Uterus (tissue), 4 donors: ENCODE measurements around the gene HSF5. TPM values are rescaled to one million over a fixed set of nuclear protein-coding genes. Genes with fewer than 3 reads are reported as not detected.

Experiments
- DNase-seq, 2 donors: peaks; one replicate each; pipeline ENCODE4 v3.0.0-alpha.2; 2019 to 2020
- H3K27ac ChIP-seq, 2 donors: fragments of 200-600 bp; sonication (generic); 1 replicate in 1 of 2; 2 replicates in 1 of 2; pipeline ENCODE4 v1.5.1; 2016 to 2018
- H3K27me3 ChIP-seq, 2 donors: fragments of 200-600 bp; sonication (generic); one replicate each; pipeline ENCODE4 v1.5.1; 2018 to 2019; ENCODE audit warnings: control low read depth in 1 of 2
- H3K36me3 ChIP-seq, 2 donors: fragments of 200-600 bp; sonication (generic); one replicate each; pipeline ENCODE4 v1.5.1; 2019; ENCODE audit warnings: control low read depth in 1 of 2
- H3K4me1 ChIP-seq, 2 donors: fragments of 200-600 bp; sonication (generic); one replicate each; pipeline ENCODE4 v1.5.1; 2018 to 2019; ENCODE audit warnings: control low read depth in 1 of 2
- H3K4me3 ChIP-seq, 2 donors: fragments of 200-600 bp; sonication (generic); 1 replicate in 1 of 2; 2 replicates in 1 of 2; pipeline ENCODE4 v1.5.1; 2018 to 2019; ENCODE audit warnings: mild to moderate bottlenecking in 1 of 2
- H3K9me3 ChIP-seq, 2 donors: fragments of 200-600 bp; sonication (generic); one replicate each; pipeline ENCODE4 v1.5.1; 2019; ENCODE audit warnings: control low read depth in 1 of 2
- POLR2A ChIP-seq, 2 donors: fragments of 450-650 bp; IDR thresholded peaks; one replicate each; pipeline ENCODE4 v1.6.1; 2016; ENCODE audit warnings: antibody characterized with exemption in 2 of 2, mild to moderate bottlenecking in 1 of 2, moderate library complexity in 1 of 2
- intact Hi-C: fragments of 100-400 bp; cut with DNase I; formaldehyde crosslinking; loops from one replicate; pipeline ENCODE4 v1.15.1; 2023; ENCODE audit warnings: low total_unique reads
- total RNA-seq, 4 donors: library from RNA; depleted of rRNA in 3 of 4; stranded (reverse); fragments of >200 nt in 3 of 4; gene quantifications; one replicate each; pipeline versions ENCODE4 v1.1.0 to v1.2.4, GENCODE V29; 2014 to 2023
- TF ChIP-seq, protein P1 (sequence below), 4 experiments: fragments of 200-600 bp in 2 of 4; fragments of 450-650 bp in 2 of 4; sonication (generic) in 2 of 4; IDR thresholded peaks; one replicate each; pipeline ENCODE4 v1.5.1; 2016 to 2019; ENCODE audit warnings: antibody characterized with exemption in 4 of 4, mild to moderate bottlenecking in 2 of 4, moderate library complexity in 1 of 4
- donor health status: DM: yes; HTN: yes; CAD: no.

The HSF5 gene
- total RNA-seq, 4 donors from 2014 or later, result 0.90 TPM; not detected in 3

DNA sequence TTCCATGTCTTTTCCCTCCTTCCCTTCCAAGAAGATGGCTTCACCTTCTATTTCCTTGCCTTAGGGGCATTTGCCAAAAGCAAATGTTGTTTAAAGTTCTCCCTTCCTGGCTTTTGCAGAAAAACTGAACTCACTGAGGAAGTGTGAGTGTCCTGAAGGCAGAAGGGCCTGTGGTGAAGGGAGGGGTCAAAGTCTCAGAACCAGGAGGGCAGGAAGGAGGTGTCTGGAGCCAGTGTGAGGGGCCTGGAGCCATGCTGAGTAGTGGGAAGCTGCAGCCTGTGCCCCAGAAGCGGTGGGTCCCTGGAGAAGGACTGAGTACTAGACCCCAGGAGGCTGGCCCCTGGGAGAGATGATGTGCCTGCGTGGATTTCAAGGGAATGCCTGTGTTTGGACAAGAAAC, 112.4 kb downstream of the HSF5 start:
- Histone ChIP-seq H3K27ac (no peak overlapping the region), H3K9me3 (no peaks in the 10 kb centered on the region), H3K27me3 (no peaks in the 10 kb centered on the region), H3K4me3 (no peak overlapping the region), H3K36me3 (no peaks in the 10 kb centered on the region), H3K4me1 (no peaks in the 10 kb centered on the region)
- TF ChIP-seq POLR2A (IDR thresholded peaks at IDR 0.05), result no peak
- TF ChIP-seq, protein P1, sequence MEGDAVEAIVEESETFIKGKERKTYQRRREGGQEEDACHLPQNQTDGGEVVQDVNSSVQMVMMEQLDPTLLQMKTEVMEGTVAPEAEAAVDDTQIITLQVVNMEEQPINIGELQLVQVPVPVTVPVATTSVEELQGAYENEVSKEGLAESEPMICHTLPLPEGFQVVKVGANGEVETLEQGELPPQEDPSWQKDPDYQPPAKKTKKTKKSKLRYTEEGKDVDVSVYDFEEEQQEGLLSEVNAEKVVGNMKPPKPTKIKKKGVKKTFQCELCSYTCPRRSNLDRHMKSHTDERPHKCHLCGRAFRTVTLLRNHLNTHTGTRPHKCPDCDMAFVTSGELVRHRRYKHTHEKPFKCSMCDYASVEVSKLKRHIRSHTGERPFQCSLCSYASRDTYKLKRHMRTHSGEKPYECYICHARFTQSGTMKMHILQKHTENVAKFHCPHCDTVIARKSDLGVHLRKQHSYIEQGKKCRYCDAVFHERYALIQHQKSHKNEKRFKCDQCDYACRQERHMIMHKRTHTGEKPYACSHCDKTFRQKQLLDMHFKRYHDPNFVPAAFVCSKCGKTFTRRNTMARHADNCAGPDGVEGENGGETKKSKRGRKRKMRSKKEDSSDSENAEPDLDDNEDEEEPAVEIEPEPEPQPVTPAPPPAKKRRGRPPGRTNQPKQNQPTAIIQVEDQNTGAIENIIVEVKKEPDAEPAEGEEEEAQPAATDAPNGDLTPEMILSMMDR (IDR thresholded peaks at IDR 0.05), result no peak
- no peak for DNase-seq
- intact Hi-C loops, result no loop called here

DNA sequence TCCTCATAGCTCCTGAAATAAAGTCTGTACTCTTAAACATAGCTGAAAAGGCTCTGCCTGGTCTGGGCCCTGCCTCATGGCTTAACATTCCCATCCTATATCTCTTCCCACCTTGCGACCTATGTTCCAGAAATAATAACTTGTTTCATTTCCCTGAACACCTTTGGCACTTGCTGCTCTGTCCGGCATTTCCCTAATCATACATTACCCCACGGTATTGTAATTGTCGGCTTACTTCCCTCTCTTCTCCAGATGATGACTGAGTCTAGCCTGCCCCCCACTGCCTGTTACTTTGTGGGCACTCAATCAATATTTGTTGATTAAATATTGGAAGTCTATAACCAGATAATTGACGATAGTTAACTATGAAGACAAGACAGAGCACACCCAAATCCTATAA, 113.0 kb downstream of the HSF5 start:
- H3K27ac ChIP-seq, result no peak overlapping the region
- intact Hi-C loops, result no loop called here
- TF ChIP-seq, protein P1 (IDR thresholded peaks at IDR 0.05), result no peak
- no peak for TF ChIP-seq POLR2A (IDR thresholded peaks at IDR 0.05)
- H3K4me3 ChIP-seq, result no peak overlapping the region
- DNase-seq, result no peak
- no peaks in the 10 kb centered on the region for H3K9me3 ChIP-seq
- H3K27me3 ChIP-seq, result no peaks in the 10 kb centered on the region
- no peaks in the 10 kb centered on the region for H3K36me3 ChIP-seq
- no peaks in the 10 kb centered on the region for H3K4me1 ChIP-seq

DNA sequence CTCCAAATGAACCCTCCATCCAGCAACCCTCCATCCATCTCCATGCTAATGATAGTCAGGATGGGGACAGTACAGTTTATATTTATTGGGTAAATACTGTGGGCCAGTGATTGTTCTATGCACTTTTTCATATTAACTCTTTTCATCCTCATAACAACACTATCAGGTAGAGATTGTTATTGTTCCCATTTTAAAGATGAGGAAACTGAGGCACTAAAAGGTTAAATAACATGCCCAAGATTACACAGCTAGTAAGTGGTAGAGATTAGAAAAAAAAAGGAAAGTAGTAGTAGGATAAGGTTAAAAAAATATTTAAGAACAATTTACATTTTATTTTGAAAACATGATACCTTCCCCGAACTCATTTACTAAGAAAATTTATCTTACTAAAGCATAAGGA, 114.3 kb downstream of the HSF5 start:
- Histone ChIP-seq H3K4me1 (no peaks in the 10 kb centered on the region), H3K27ac (no peak overlapping the region), H3K4me3 (no peak overlapping the region), H3K9me3 (no peaks in the 10 kb centered on the region), H3K36me3 (no peaks in the 10 kb centered on the region), H3K27me3 (no peaks in the 10 kb centered on the region)
- TF ChIP-seq, protein P1 (IDR thresholded peaks at IDR 0.05), result no peak
- TF ChIP-seq POLR2A (IDR thresholded peaks at IDR 0.05), result no peak
- DNase-seq, result no peak
- intact Hi-C loops, result no loop called here

DNA sequence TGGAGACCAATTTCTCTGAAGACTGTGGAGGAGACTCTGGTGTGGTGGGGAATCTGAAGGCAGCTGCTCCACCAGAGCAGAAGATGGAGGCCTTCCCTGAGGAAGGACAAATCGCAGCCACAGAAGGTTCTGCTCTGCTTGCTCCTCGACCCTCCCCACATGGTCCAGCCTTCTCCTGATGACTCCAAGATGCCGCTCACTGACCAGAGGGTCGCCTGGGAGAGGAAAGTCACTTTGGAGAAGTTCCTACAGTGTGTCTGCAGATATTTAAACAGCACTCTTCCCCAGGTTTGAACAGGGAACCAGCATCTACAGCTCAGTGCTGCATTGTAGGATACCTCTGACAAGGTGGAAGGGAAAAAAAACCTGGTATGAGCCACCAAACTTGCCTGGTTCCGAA, 115.2 kb downstream of the HSF5 start:
- Histone ChIP-seq H3K36me3 (no peaks in the 10 kb centered on the region), H3K9me3 (no peaks in the 10 kb centered on the region), H3K4me1 (no peaks in the 10 kb centered on the region), H3K4me3 (no peak overlapping the region), H3K27me3 (no peaks in the 10 kb centered on the region), H3K27ac (no peak overlapping the region)
- intact Hi-C loops, result no loop called here
- DNase-seq, result no peak
- TF ChIP-seq, protein P1 (IDR thresholded peaks at IDR 0.05), result no peak
- no peak for TF ChIP-seq POLR2A (IDR thresholded peaks at IDR 0.05)

DNA sequence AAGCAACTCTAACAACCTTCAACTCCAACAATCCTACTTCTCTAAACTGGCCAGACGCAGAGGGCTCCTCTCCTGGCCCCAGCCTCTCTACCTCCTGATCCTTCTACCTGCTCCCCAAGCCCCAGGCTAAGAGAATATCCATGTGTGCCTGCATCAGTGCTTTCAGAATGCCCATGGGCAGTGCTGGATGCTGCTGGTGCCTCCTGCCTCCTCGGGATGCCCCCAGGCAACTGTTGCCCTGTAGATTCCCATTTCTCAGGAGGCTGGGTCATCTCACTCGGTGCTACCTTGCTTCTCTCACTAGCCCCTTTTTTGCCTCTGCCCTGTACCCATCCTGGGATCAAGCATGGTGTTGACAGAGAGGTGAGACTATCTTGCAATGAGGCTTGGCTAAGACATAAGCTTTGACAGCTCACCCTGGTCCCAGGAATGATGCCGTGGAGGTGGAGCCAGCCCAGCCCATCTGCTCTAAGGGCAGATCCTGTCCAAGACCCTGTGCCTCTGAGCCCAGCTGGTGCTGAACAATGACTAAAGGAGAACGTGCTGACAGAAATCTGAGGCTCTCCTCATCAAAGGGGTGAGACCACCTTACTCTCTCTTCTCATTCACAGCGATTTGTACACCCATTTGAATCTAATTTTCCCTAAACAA, 116.8 kb downstream of the HSF5 start:
- Histone ChIP-seq H3K9me3 (no peaks in the 10 kb centered on the region), H3K4me3 (no peak overlapping the region), H3K4me1 (no peaks in the 10 kb centered on the region), H3K36me3 (no peaks in the 10 kb centered on the region), H3K27me3 (no peaks in the 10 kb centered on the region), H3K27ac (no peak overlapping the region)
- no peak for TF ChIP-seq POLR2A (IDR thresholded peaks at IDR 0.05)
- TF ChIP-seq, protein P1 (IDR thresholded peaks at IDR 0.05), result no peak
- intact Hi-C loops, result no loop called here
- DNase-seq, result no peak
